ENCODE measurements around the gene SMIM43.
A peak's percentile ranks its signal among the peaks of the same experiment; 100 is the strongest.

The SMIM43 gene

GRCh38 chr4:121791481-121791880 lies 26.5 kb upstream of the SMIM43 start:
- TF ChIP-seq CTCF (conservative IDR thresholded peaks at IDR 0.05; ENCODE audit: low read depth) = no peak
- no peak for DNase-seq (ENCODE audit: low spot score)
- POLR2A ChIA-PET (ENCODE audit: low non-redundant PET) = no interaction called here
- CTCF ChIA-PET = no interaction called here
- H3K27ac ChIP-seq = no peak overlapping the region

- no peak overlapping the region for H3K27ac ChIP-seq
- no peak for TF ChIP-seq CTCF (conservative IDR thresholded peaks at IDR 0.05; ENCODE audit: low read depth)
- ChIA-PET CTCF (no interaction called here), POLR2A (ENCODE audit: low non-redundant PET) (no interaction called here)
- DNase-seq (ENCODE audit: low spot score) = no peak
These were observed 26.0 kb upstream of the SMIM43 start for GRCh38 chr4:121790976-121791375.

DNA sequence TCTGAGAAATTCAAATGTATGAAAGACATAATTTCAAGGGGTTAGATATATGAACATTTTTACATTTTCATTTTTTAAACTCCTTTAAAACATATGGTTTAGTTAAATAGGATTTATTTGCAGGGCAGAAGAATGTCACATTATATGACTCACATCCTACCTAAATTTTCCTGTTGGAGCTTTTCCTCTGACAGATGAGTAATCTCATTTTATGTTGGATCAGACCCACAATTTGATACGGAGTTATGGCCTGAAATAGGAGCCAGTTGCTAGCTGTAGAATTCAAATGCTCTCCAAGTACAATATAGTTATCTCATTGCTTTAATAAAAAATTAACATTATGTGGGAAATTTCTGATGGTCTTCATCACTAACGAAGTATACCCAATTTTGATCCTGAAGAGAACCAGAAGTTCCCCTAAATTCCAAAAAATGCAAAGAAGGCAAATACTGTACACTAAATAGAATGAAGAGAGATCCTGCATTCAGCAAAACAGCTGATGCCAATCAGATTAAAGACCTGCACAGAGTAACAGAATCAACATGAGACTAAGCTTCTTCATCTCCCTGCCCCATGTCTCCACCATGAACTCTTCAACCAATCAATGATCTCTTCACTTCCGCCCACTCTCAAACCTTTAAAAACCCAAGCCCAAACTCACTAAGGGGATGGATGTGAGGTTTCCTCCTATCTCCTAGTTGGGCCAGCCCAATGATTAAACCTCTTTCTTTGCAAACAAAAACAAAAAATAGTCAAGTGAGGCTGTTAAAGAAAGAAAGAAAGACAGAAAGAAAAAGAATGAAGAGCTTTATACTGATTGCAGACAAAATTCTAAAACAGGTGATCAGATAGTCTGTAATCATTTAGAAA lies 25.2 kb upstream of the SMIM43 start:
- CTCF ChIA-PET = no interaction called here
- H3K27ac ChIP-seq = no peak overlapping the region
- POLR2A ChIA-PET (ENCODE audit: low non-redundant PET) = no interaction called here
- TF ChIP-seq CTCF (conservative IDR thresholded peaks at IDR 0.05; ENCODE audit: low read depth) = no peak
- DNase-seq (ENCODE audit: low spot score) = peak; percentile 63

DNA sequence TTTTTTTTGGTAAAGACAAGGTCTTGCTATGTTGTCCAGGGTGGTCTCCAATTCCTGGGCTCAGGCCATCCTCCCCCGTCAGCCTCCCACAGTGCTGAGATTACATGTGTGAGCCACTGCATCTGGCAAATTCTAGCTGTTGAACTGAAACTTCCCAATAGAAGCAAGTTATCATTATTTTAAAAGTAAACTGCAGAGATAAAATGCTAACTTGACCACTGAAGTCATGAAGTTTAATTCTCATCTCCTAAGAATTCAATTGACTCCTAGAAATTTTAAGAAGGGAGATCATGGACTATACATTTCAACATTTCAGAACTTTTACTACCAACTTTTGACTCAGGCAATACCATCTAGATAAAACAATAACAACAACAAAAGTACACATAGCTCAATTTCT lies 24.5 kb upstream of the SMIM43 start:
- CTCF ChIA-PET = no interaction called here
- POLR2A ChIA-PET (ENCODE audit: low non-redundant PET) = no interaction called here
- peak overlapping the region; percentile 48; the same call in 1 of the 2 replicates for H3K27ac ChIP-seq
- no peak for TF ChIP-seq CTCF (conservative IDR thresholded peaks at IDR 0.05; ENCODE audit: low read depth)
- DNase-seq (ENCODE audit: low spot score) = no peak

GRCh38 chr4:121788896-121789295 lies 23.9 kb upstream of the SMIM43 start:
- ChIA-PET POLR2A (ENCODE audit: low non-redundant PET) (no interaction called here), CTCF (interaction anchor here (0.6 kb wide), 1 partner anchor 39 kb away, joined by 5 read pairs; no protein-coding TSS in a partner anchor)
- peak overlapping the region; percentile 48; the same call in 1 of the 2 replicates for H3K27ac ChIP-seq
- no peak for TF ChIP-seq CTCF (conservative IDR thresholded peaks at IDR 0.05; ENCODE audit: low read depth)
- DNase-seq (ENCODE audit: low spot score) = no peak

- DNase-seq (ENCODE audit: low spot score) = no peak
- CTCF ChIA-PET = interaction anchor here (0.6 kb wide), 1 partner anchor 25 kb away, joined by 4 read pairs; no protein-coding TSS in a partner anchor
- POLR2A ChIA-PET (ENCODE audit: low non-redundant PET) = no interaction called here
- no peak overlapping the region for H3K27ac ChIP-seq
- no peak for TF ChIP-seq CTCF (conservative IDR thresholded peaks at IDR 0.05; ENCODE audit: low read depth)
These were observed 21.3 kb upstream of the SMIM43 start for GRCh38 chr4:121786221-121786620.
